ENCODE measurements around the gene DUSP3. TPM values are rescaled to one million over a fixed set of nuclear protein-coding genes. Genes with fewer than 3 reads are reported as not detected.

DUSP3 gene
- total RNA-seq, 1 experiment from 2014 or later = 35.5 TPM

GRCh38 chr17:43734376-43734775 lies 44.4 kb downstream of the DUSP3 start:
- peak; percentile 61 for DNase-seq (ENCODE audit: low read depth)

DNA sequence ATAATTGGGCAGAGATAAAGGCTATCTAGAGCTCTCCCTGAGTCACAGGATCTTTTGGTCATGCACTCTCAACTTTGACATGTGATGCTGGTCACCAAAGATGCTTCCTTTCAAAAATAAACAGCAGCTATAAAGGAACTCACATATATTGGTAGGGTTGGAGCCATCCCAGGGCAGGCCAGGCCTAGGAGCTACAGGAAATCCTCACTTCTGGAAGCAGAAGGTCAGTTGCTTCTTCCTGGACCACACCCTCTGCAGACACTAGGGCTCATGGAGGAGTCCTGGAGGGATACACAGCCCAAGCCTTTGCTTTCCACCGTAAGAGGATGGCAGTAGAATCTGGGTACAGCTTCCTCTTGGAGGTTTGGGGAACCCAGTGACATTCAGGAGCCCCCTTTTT lies 44.8 kb downstream of the DUSP3 start:
- DNase-seq (ENCODE audit: low read depth) = no peak

- DNase-seq (ENCODE audit: low read depth) = peak; percentile 79
Observed at GRCh38 chr17:43732958-43733357, 45.8 kb downstream of the DUSP3 start.

DNA sequence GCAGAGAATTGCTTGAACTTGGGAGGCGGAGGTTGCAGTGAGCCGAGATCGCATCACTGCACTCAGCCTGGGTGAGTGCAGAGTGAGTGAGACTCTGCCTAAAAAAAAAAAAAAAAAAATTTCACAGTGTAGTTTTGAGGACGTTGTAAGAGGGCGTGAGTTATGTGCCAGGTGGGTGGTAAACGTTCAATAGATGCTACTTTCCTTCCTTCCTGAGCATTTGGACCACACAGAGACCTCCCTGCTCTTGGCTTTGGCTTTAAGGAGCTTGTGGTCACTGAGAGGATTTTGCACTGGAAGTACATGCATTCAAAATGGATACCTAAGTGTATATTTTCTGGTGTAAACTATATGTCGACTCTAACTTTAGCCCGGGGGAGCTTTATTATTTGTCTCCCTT lies 50.7 kb downstream of the DUSP3 start:
- no peak for DNase-seq (ENCODE audit: low read depth)

- DNase-seq (ENCODE audit: low read depth) = peak; percentile 83
Observed at GRCh38 chr17:43723697-43724359, 54.9 kb downstream of the DUSP3 start.

DNA sequence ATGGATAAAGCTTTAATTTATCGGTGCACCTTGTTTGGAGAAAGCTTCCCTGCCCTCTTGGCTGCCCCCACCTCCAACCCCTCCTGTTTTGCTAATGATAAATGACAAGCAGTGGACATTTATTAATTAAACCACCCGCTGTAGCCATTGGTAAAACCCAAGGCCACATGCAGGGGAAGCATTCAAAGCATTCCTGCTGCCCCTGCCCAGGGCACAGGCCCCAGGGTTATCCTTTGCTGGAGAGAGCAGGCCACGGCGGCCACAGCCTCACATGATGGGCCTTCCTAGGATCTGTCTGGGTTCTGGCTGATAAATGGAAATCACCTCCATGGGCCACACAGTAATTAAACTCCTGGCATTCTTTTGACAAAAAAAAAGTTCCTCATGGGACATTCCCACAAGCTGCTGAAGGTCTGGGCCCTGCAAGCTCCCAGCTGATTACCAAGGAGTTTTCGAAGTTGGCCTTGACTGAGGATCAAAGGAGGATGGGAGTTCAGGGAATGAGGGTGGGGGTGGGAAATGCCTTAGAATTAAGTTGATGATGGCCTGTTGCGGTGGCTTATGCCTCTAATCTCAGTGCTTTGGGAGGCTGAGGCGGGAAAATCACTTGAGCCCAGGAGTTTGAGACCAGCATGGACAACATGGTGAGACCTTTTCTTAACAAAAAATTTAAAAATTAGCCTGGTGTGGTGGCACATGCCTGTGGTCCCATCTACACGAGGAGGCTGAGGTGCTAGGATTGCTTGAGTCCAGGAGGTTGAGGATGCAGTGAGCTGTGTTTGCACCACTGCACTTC lies 55.7 kb downstream of the DUSP3 start:
- no peak for DNase-seq (ENCODE audit: low read depth)

- no peak for DNase-seq (ENCODE audit: low read depth)
Observed at GRCh38 chr17:43722269-43722619, 56.5 kb downstream of the DUSP3 start.

- DNase-seq (ENCODE audit: low read depth) = no peak
Observed at GRCh38 chr17:43721537-43722268, 57.1 kb downstream of the DUSP3 start.

- no peak for DNase-seq (ENCODE audit: low read depth)
Observed at GRCh38 chr17:43720311-43721060, 58.3 kb downstream of the DUSP3 start.

- DNase-seq (ENCODE audit: low read depth) = no peak
Observed at GRCh38 chr17:43719578-43719977, 59.2 kb downstream of the DUSP3 start.

DNA sequence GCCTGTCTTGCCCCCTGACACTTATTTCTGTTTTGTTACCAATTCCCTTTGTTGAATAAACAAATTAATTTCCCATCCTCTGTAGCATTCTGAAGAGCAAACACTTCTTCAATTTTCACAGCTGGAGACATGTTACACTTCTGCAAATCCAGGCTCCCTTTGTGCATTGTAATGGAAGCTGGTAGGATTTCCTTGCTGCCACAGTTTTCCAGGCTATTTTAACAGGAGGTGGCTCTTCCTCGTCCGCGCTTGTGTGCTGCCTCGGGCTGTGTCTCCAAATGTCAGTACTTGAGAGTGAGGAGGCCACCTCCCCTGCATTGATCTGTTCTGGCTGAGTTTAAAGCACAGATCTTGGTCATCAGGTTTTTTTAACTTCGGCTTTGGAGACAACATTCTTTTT lies 60.2 kb downstream of the DUSP3 start:
- DNase-seq (ENCODE audit: low read depth) = no peak

DNA sequence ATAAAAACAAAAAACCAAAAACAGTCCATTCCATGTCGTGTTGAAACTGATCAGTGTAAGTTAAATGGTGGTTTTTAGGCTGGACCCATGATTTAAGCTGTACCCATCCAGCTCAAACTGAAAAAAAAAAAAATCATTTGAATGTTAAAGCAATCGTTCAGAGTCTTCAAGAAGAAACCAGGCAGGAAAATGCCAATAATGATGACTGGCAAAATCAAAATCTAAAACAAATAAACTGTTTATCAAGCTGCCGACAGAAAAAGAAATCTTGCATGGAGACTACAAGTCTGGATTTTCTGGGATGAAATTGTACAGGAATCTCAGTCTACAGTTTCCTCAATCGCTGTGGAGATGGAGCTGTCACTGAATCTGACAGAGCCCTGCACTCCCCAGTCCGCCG lies 60.9 kb downstream of the DUSP3 start:
- DNase-seq (ENCODE audit: low read depth) = no peak

Other genes with a start within 250 kb of the DUSP3 start
- 62.5 and 75.9 TPM in 2 replicates for gene ETV4, start 232.6 kb downstream of the DUSP3 start, total RNA-seq (2014; rRNA removed; shearing (Covaris generic))
- gene MEOX1, start 117.1 kb downstream of the DUSP3 start, total RNA-seq (2014; rRNA removed; shearing (Covaris generic)) = not detected in 2 replicates
- gene SOST, start 20.2 kb downstream of the DUSP3 start, total RNA-seq (2014; rRNA removed; shearing (Covaris generic)) = not detected in 2 replicates
- gene CFAP97D1, start 1.5 kb upstream of the DUSP3 start, total RNA-seq (2014; rRNA removed; shearing (Covaris generic)) = 0.02 TPM in 1 of 2 replicates, not detected in the other
- 10.6 and 12.5 TPM in 2 replicates for gene MPP3, start 54.2 kb upstream of the DUSP3 start, total RNA-seq (2014; rRNA removed; shearing (Covaris generic))
- gene CD300LG, start 68.2 kb upstream of the DUSP3 start, total RNA-seq (2014; rRNA removed; shearing (Covaris generic)) = not detected in 2 replicates
- 0.27 and 0.37 TPM in 2 replicates for gene MPP2, start 128.6 kb upstream of the DUSP3 start, total RNA-seq (2014; rRNA removed; shearing (Covaris generic))
- gene PPY, start 163.5 kb upstream of the DUSP3 start, total RNA-seq (2014; rRNA removed; shearing (Covaris generic)) = not detected in 2 replicates
- not detected in 2 replicates for gene PYY, start 175.0 kb upstream of the DUSP3 start, total RNA-seq (2014; rRNA removed; shearing (Covaris generic))
- 2.6 and 3.3 TPM in 2 replicates for gene NAGS, start 225.6 kb upstream of the DUSP3 start, total RNA-seq (2014; rRNA removed; shearing (Covaris generic))
- gene TMEM101, start 236.0 kb upstream of the DUSP3 start, total RNA-seq (2014; rRNA removed; shearing (Covaris generic)) = 48.2 and 56.1 TPM in 2 replicates

All from HT1080 (cell line).